SK-N-MC (cell line): ENCODE results near the gene POLE4.

ENCODE experiments used
- DNase-seq: peaks from one replicate; pipeline ENCODE4 v3.0.0-alpha.2; 2011; ENCODE audit warnings: low read depth, low spot score
- H3K27ac ChIP-seq: fragments of 200-600 bp; sonication (generic); 2 replicates; pipeline ENCODE4 v1.5.1; 2016; ENCODE audit warnings: mixed run types
- H3K36me3 ChIP-seq: fragments of 200-600 bp; sonication (generic); 2 replicates; pipeline ENCODE4 v1.6.1; 2017; ENCODE audit warnings: antibody characterized with exemption, low read length, mixed read lengths; ENCODE audit not compliant: insufficient read depth
- H3K4me3 ChIP-seq: fragments of 200-600 bp; sonication (generic); 2 replicates; pipeline ENCODE4 v1.5.1; 2016
- H3K9ac ChIP-seq: fragments of 200-600 bp; sonication (generic); 2 replicates; pipeline ENCODE4 v1.8.0; 2017; ENCODE audit warnings: mixed run types, mixed read lengths; ENCODE audit not compliant: insufficient read length
- H3K9me3 ChIP-seq: fragments of 200-600 bp; sonication (generic); 2 replicates; pipeline ENCODE4 v1.6.1; 2017; ENCODE audit warnings: low read depth, mild to moderate bottlenecking, antibody characterized with exemption, low read length, moderate library complexity, mixed read lengths
- EZH2 ChIP-seq: fragments of 200-600 bp; sonication (generic); IDR thresholded peaks from one replicate; pipeline ENCODE4 v1.6.1; 2017; ENCODE audit warnings: antibody characterized with exemption
- FOXP2 ChIP-seq: optimal IDR thresholded peaks from 2 replicates; pipeline ENCODE3; 2011; ENCODE audit warnings: mild to moderate bottlenecking, moderate library complexity; ENCODE audit not compliant: insufficient read depth; ENCODE audit errors: extremely low read length, control extremely low read depth
- POLR2AphosphoS5 ChIP-seq: IDR thresholded peaks from 2 replicates; pipeline ENCODE4 v1.6.1; 2012; ENCODE audit warnings: mild to moderate bottlenecking, low read depth, low read length, borderline replicate concordance

POLE4 gene

GRCh38 chr2:74948779-74949178, 9.7 kb upstream of the POLE4 start:
- H3K36me3 ChIP-seq = no peaks in the 10 kb centered on the region
- no peak overlapping the region for H3K4me3 ChIP-seq
- no peak for TF ChIP-seq POLR2AphosphoS5
- no peak for TF ChIP-seq EZH2
- TF ChIP-seq FOXP2 = no peak
- H3K27ac ChIP-seq = no peak overlapping the region
- no peak overlapping the region for H3K9ac ChIP-seq
- no peak for DNase-seq
- no peaks in the 10 kb centered on the region; the same call in 1 of the 2 replicates for H3K9me3 ChIP-seq

GRCh38 chr2:74951211-74951754, 7.2 kb upstream of the POLE4 start:
- Histone ChIP-seq H3K9me3 (no peaks in the 10 kb centered on the region; the same call in 1 of the 2 replicates), H3K9ac (no peak overlapping the region), H3K36me3 (no peaks in the 10 kb centered on the region), H3K27ac (no peak overlapping the region), H3K4me3 (no peak overlapping the region)
- DNase-seq = no peak
- no peak for TF ChIP-seq POLR2AphosphoS5
- no peak for TF ChIP-seq EZH2
- no peak for TF ChIP-seq FOXP2

- TF ChIP-seq FOXP2 = no peak
- no peak for DNase-seq
- H3K36me3 ChIP-seq = peaks cover 4% of the 10 kb centered on the region; the same call in 1 of the 2 replicates
- no peak overlapping the region for H3K9ac ChIP-seq
- H3K4me3 ChIP-seq = no peak overlapping the region
- H3K27ac ChIP-seq = no peak overlapping the region
- H3K9me3 ChIP-seq = no peaks in the 10 kb centered on the region; the same call in 1 of the 2 replicates
These were observed 5.9 kb upstream of the POLE4 start for GRCh38 chr2:74952575-74952974.

- no peak overlapping the region for H3K27ac ChIP-seq
- peaks cover 4% of the 10 kb centered on the region; the same call in 1 of the 2 replicates for H3K36me3 ChIP-seq
- TF ChIP-seq POLR2AphosphoS5 (no peak), FOXP2 (no peak), EZH2 (no peak)
- DNase-seq = no peak
- H3K4me3 ChIP-seq = no peak overlapping the region
- no peaks in the 10 kb centered on the region; the same call in 1 of the 2 replicates for H3K9me3 ChIP-seq
- no peak overlapping the region for H3K9ac ChIP-seq
These were observed 4.5 kb upstream of the POLE4 start for GRCh38 chr2:74953796-74954499.

- Histone ChIP-seq H3K4me3 (no peak overlapping the region), H3K36me3 (peaks cover 7% of the 10 kb centered on the region), H3K9ac (no peak overlapping the region), H3K9me3 (no peaks in the 10 kb centered on the region; the same call in 1 of the 2 replicates), H3K27ac (no peak overlapping the region)
- TF ChIP-seq FOXP2 = no peak
- no peak for TF ChIP-seq POLR2AphosphoS5
- no peak for TF ChIP-seq EZH2
- DNase-seq = no peak
These were observed 4.0 kb upstream of the POLE4 start for GRCh38 chr2:74954500-74954874.

- Histone ChIP-seq H3K36me3 (peaks cover 30% of the 10 kb centered on the region), H3K9me3 (no peaks in the 10 kb centered on the region), H3K4me3 (peak overlapping the region; percentile 85), H3K9ac (peak overlapping the region; percentile 65), H3K27ac (peak overlapping the region; percentile 95; the same call in 1 of the 2 replicates)
- TF ChIP-seq FOXP2 = no peak
- no peak for TF ChIP-seq EZH2
- TF ChIP-seq POLR2AphosphoS5 = no peak
- no peak for DNase-seq
These were observed 563 bp upstream of the POLE4 start for GRCh38 chr2:74957886-74958273.

- peak overlapping the region; percentile 95; the same call in 1 of the 2 replicates for H3K27ac ChIP-seq
- H3K36me3 ChIP-seq = peaks cover 41% of the 10 kb centered on the region
- H3K9me3 ChIP-seq = no peaks in the 10 kb centered on the region
- TF ChIP-seq FOXP2 (no peak), POLR2AphosphoS5 (no peak), EZH2 (no peak)
- peak overlapping the region; percentile 33 for H3K9ac ChIP-seq
- peak overlapping the region; percentile 85 for H3K4me3 ChIP-seq
- no peak for DNase-seq
These were observed 786 bp downstream of the POLE4 start for GRCh38 chr2:74959106-74959751.

- peaks cover 60% of the 10 kb centered on the region for H3K36me3 ChIP-seq
- peaks cover 10% of the 10 kb centered on the region; the same call in 1 of the 2 replicates for H3K9me3 ChIP-seq
- TF ChIP-seq POLR2AphosphoS5 (no peak), EZH2 (no peak), FOXP2 (no peak)
- no peak overlapping the region for H3K27ac ChIP-seq
- no peak overlapping the region for H3K9ac ChIP-seq
- H3K4me3 ChIP-seq = no peak overlapping the region
- no peak for DNase-seq
These were observed 8.4 kb downstream of the POLE4 start for GRCh38 chr2:74966887-74967286.
